Measurements from ENCODE around the gene TSPEAR. TPM values are rescaled to one million over a fixed set of nuclear protein-coding genes. Genes with fewer than 3 reads are reported as not detected.

TSPEAR gene
- total and polyA plus RNA-seq, 2 donors (not counting 1 experiment from before 2014, with no cell fraction given): not detected

- Histone ChIP-seq H3K9ac (ENCODE audit: low read length) (no peak overlapping the region), H3K4me1 (ENCODE audit: control insufficient read depth in 2 of 2, insufficient read depth in 2 of 2, low read length in 2 of 2) (no peaks in the 10 kb centered on the region), H3K4me3 (ENCODE audit: control extremely low read depth in 1 of 5, extremely low read depth in 1 of 5, insufficient read depth in 1 of 5, low read depth in 2 of 5, low read length in 4 of 5) (no peak overlapping the region), H3K9me3 (ENCODE audit: control extremely low read depth in 1 of 3, control insufficient read depth in 2 of 3, insufficient read depth in 1 of 3, low read length in 2 of 3) (peaks cover 0 to 34% (median 7%) of the 10 kb centered on the region in 3 donors), H3K36me3 (replicated peaks in 1 of 2; ENCODE audit: control extremely low read depth in 1 of 2, control insufficient read depth in 1 of 2, extremely low read depth in 1 of 2, insufficient read depth in 2 of 2, low read length in 1 of 2) (no peaks in the 10 kb centered on the region), H3K27me3 (replicated peaks in 1 of 4; ENCODE audit: control extremely low read depth in 1 of 4, control insufficient read depth in 3 of 4, insufficient read depth in 4 of 4, low read length in 3 of 4) (peaks cover 0 to 74% (median 26%) of the 10 kb centered on the region in 4 experiments), H3K4me2 (replicated peaks; ENCODE audit: low read depth, low read length, poor library complexity, severe bottlenecking) (no peak overlapping the region), H3K27ac (ENCODE audit: low read length in 2 of 2) (no peak overlapping the region), H3K79me2 (ENCODE audit: control insufficient read depth, insufficient read depth, low read length) (no peaks in the 10 kb centered on the region), H4K20me1 (ENCODE audit: control insufficient read depth, insufficient read depth, low read length, poor library complexity, severe bottlenecking) (no peaks in the 10 kb centered on the region), H2AFZ (ENCODE audit: insufficient read depth, low read depth, low read length, poor library complexity, severe bottlenecking) (no peak overlapping the region)
- no peaks in the 10 kb centered on the region for H3K4me1 Mint-ChIP-seq
- H3K27me3 Mint-ChIP-seq: peaks cover 60% of the 10 kb centered on the region
- ChIA-PET POLR2A (no interaction called here), CTCF (no interaction called here)
- H3K27ac Mint-ChIP-seq: no peak overlapping the region
- ATAC-seq (ENCODE audit: low read depth) (no peak), DNase-seq (no peak)
- WGBS (ENCODE audit: insufficient coverage): 58% methylated on average over 16 of the region's 16 CpGs
- no peak overlapping the region for H3K4me3 Mint-ChIP-seq
- TF ChIP-seq EZH2 (IDR thresholded peaks at IDR 0.05; ENCODE audit: borderline replicate concordance, insufficient read depth, low read depth, low read length, poor library complexity, severe bottlenecking) (no peak), CTCF (IDR thresholded peaks at IDR 0.05) (no peak)
- H3K9me3 Mint-ChIP-seq (ENCODE audit: insufficient read depth): peaks cover 4% of the 10 kb centered on the region
- intact Hi-C loops (cut with micrococcal nuclease): no loop called here
These were observed 8.2 kb downstream of the TSPEAR start for GRCh38 chr21:44702973-44703730.

All from B cell (primary cell).